ENCODE measurements around the gene RPL39.
"Not testable (repeated sequence)": the region's sequence is repeated elsewhere in the genome, so short reads cannot be mapped to it uniquely, and the experiment has no call there.

Gene RPL39

DNA sequence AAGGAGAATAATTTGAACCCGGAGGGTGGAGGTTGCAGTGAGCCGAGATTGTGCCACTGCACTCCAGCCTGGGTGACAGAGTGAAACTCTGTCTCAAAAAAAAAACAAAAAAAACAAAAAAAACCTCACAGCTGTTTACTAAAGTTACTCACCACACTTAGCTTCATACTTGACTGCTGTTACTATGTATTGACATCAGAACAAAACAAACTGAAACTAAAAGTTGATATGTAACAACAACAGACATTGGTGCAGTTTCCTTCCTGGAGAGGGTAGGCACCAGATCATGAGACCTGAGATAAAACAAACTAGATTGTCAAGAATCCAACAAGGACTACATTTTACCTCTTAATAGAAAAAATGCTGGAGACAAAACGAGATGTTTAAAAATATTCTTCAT is 30.3 kb upstream of the RPL39 start:
- not testable (repeated sequence) for H3K27ac ChIP-seq (ENCODE audit: low read depth, low read length)

GRCh38 chrX:119817130-119817690 is 25.8 kb upstream of the RPL39 start:
- H2BK15ac ChIP-seq (replicated peaks; ENCODE audit: low read depth) = no peak overlapping the region
- no peak overlapping the region for H3K4me2 ChIP-seq (ENCODE audit: low read length)
- H3K36me3 ChIP-seq (ENCODE audit: control insufficient read depth, insufficient read depth, low read length) = no peaks in the 10 kb centered on the region
- no peak overlapping the region for H2BK5ac ChIP-seq (ENCODE audit: low read length)
- no peak overlapping the region for H3K4ac ChIP-seq (ENCODE audit: low read depth, low read length)
- peak; percentile 72 for DNase-seq
- H4K8ac ChIP-seq (ENCODE audit: low read depth, low read length) = no peak overlapping the region
- no peak overlapping the region for H3K56ac ChIP-seq (ENCODE audit: low read length)
- no peaks in the 10 kb centered on the region for H3K27me3 ChIP-seq (ENCODE audit: insufficient read depth, low read length, poor library complexity)
- no peak overlapping the region for H3K23ac ChIP-seq (ENCODE audit: low read length)
- H3K18ac ChIP-seq (ENCODE audit: low read length) = no peak overlapping the region
- no peaks in the 10 kb centered on the region for H3K4me1 ChIP-seq (ENCODE audit: control insufficient read depth, low read depth, low read length)
- no peak overlapping the region for H4K5ac ChIP-seq (ENCODE audit: low read length)
- no peak overlapping the region for H2BK120ac ChIP-seq (ENCODE audit: low read depth, low read length)
- H3K79me2 ChIP-seq (ENCODE audit: control insufficient read depth, insufficient read depth, low read length) = no peaks in the 10 kb centered on the region
- no peak overlapping the region for H3K9ac ChIP-seq (ENCODE audit: low read length)
- H2AK5ac ChIP-seq (ENCODE audit: low read length) = no peak overlapping the region
- H3K27ac ChIP-seq (ENCODE audit: low read depth, low read length) = no peak overlapping the region
- whole genome bisulfite sequencing (ENCODE audit: extremely low coverage, insufficient coverage, low lambda C conversion rate) = no CpG with 5 or more reads among the region's 6 CpGs
- no peak overlapping the region for H3K4me3 ChIP-seq (ENCODE audit: low read length)
- H3K79me1 ChIP-seq (ENCODE audit: low read length) = no peaks in the 10 kb centered on the region

More for the DNA sequence above, 30.3 kb upstream of the RPL39 start:
- not testable (repeated sequence) for H2BK5ac ChIP-seq (ENCODE audit: low read length); H3K4me2 ChIP-seq (ENCODE audit: low read length); H3K56ac ChIP-seq (ENCODE audit: low read length); H3K4me1 ChIP-seq (ENCODE audit: control insufficient read depth, low read depth, low read length); H4K5ac ChIP-seq (ENCODE audit: low read length); H3K36me3 ChIP-seq (ENCODE audit: control insufficient read depth, insufficient read depth, low read length); H3K9ac ChIP-seq (ENCODE audit: low read length); H3K79me2 ChIP-seq (ENCODE audit: control insufficient read depth, insufficient read depth, low read length); H4K8ac ChIP-seq (ENCODE audit: low read depth, low read length); H3K4ac ChIP-seq (ENCODE audit: low read depth, low read length); H2AK5ac ChIP-seq (ENCODE audit: low read length); H2BK15ac ChIP-seq (replicated peaks; ENCODE audit: low read depth); DNase-seq; H3K27me3 ChIP-seq (ENCODE audit: insufficient read depth, low read length, poor library complexity); H3K23ac ChIP-seq (ENCODE audit: low read length); H3K4me3 ChIP-seq (ENCODE audit: low read length); H2BK120ac ChIP-seq (ENCODE audit: low read depth, low read length); H3K79me1 ChIP-seq (ENCODE audit: low read length); H3K18ac ChIP-seq (ENCODE audit: low read length)
- WGBS (ENCODE audit: extremely low coverage, insufficient coverage, low lambda C conversion rate) = no CpG with 5 or more reads among the region's 3 CpGs

GRCh38 chrX:119816300-119816699 is 24.9 kb upstream of the RPL39 start:
- H2BK5ac ChIP-seq (ENCODE audit: low read length) = no peak overlapping the region
- no peaks in the 10 kb centered on the region for H3K79me2 ChIP-seq (ENCODE audit: control insufficient read depth, insufficient read depth, low read length)
- no peaks in the 10 kb centered on the region for H3K4me1 ChIP-seq (ENCODE audit: control insufficient read depth, low read depth, low read length)
- no peak overlapping the region for H2AK5ac ChIP-seq (ENCODE audit: low read length)
- no peaks in the 10 kb centered on the region for H3K36me3 ChIP-seq (ENCODE audit: control insufficient read depth, insufficient read depth, low read length)
- H3K56ac ChIP-seq (ENCODE audit: low read length) = no peak overlapping the region
- H3K4me3 ChIP-seq (ENCODE audit: low read length) = no peak overlapping the region
- no peaks in the 10 kb centered on the region for H3K79me1 ChIP-seq (ENCODE audit: low read length)
- no peak overlapping the region for H3K18ac ChIP-seq (ENCODE audit: low read length)
- no peak overlapping the region for H2BK120ac ChIP-seq (ENCODE audit: low read depth, low read length)
- H3K9ac ChIP-seq (ENCODE audit: low read length) = no peak overlapping the region
- H4K8ac ChIP-seq (ENCODE audit: low read depth, low read length) = no peak overlapping the region
- H3K27me3 ChIP-seq (ENCODE audit: insufficient read depth, low read length, poor library complexity) = no peaks in the 10 kb centered on the region
- H3K4ac ChIP-seq (ENCODE audit: low read depth, low read length) = no peak overlapping the region
- no CpG with 5 or more reads among the region's 3 CpGs for WGBS (ENCODE audit: extremely low coverage, insufficient coverage, low lambda C conversion rate)
- no peak overlapping the region for H2BK15ac ChIP-seq (replicated peaks; ENCODE audit: low read depth)
- no peak for DNase-seq
- no peak overlapping the region for H4K5ac ChIP-seq (ENCODE audit: low read length)
- H3K23ac ChIP-seq (ENCODE audit: low read length) = no peak overlapping the region
- H3K4me2 ChIP-seq (ENCODE audit: low read length) = no peak overlapping the region
- H3K27ac ChIP-seq (ENCODE audit: low read depth, low read length) = no peak overlapping the region

- Histone ChIP-seq H3K4me3 (ENCODE audit: low read length) (no peak overlapping the region), H3K18ac (ENCODE audit: low read length) (no peak overlapping the region), H3K23ac (ENCODE audit: low read length) (no peak overlapping the region)
These were observed 17.8 kb upstream of the RPL39 start for GRCh38 chrX:119809185-119809666.

GRCh38 chrX:119808461-119808860 is 17.0 kb upstream of the RPL39 start:
- not testable (repeated sequence) for H3K23ac ChIP-seq (ENCODE audit: low read length); H3K27me3 ChIP-seq (ENCODE audit: insufficient read depth, low read length, poor library complexity); H3K4me3 ChIP-seq (ENCODE audit: low read length); H3K56ac ChIP-seq (ENCODE audit: low read length); H3K79me2 ChIP-seq (ENCODE audit: control insufficient read depth, insufficient read depth, low read length); H3K36me3 ChIP-seq (ENCODE audit: control insufficient read depth, insufficient read depth, low read length); H3K4me1 ChIP-seq (ENCODE audit: control insufficient read depth, low read depth, low read length); H2BK5ac ChIP-seq (ENCODE audit: low read length); H3K18ac ChIP-seq (ENCODE audit: low read length); H3K79me1 ChIP-seq (ENCODE audit: low read length); H4K8ac ChIP-seq (ENCODE audit: low read depth, low read length); H2BK120ac ChIP-seq (ENCODE audit: low read depth, low read length); H3K4ac ChIP-seq (ENCODE audit: low read depth, low read length); H2BK15ac ChIP-seq (replicated peaks; ENCODE audit: low read depth); H3K4me2 ChIP-seq (ENCODE audit: low read length); DNase-seq; H4K5ac ChIP-seq (ENCODE audit: low read length); H3K27ac ChIP-seq (ENCODE audit: low read depth, low read length); H3K9ac ChIP-seq (ENCODE audit: low read length); H2AK5ac ChIP-seq (ENCODE audit: low read length)
- WGBS (ENCODE audit: extremely low coverage, insufficient coverage, low lambda C conversion rate) = no CpG with 5 or more reads among the region's 4 CpGs

More at GRCh38 chrX:119809185-119809666, 17.8 kb upstream of the RPL39 start:
- no peaks in the 10 kb centered on the region for H3K4me1 ChIP-seq (ENCODE audit: control insufficient read depth, low read depth, low read length)
- no peak overlapping the region for H3K4ac ChIP-seq (ENCODE audit: low read depth, low read length)
- no peaks in the 10 kb centered on the region for H3K79me2 ChIP-seq (ENCODE audit: control insufficient read depth, insufficient read depth, low read length)
- H2BK15ac ChIP-seq (replicated peaks; ENCODE audit: low read depth) = no peak overlapping the region
- H2AK5ac ChIP-seq (ENCODE audit: low read length) = no peak overlapping the region
- H3K36me3 ChIP-seq (ENCODE audit: control insufficient read depth, insufficient read depth, low read length) = no peaks in the 10 kb centered on the region
- H3K9ac ChIP-seq (ENCODE audit: low read length) = no peak overlapping the region
- H2BK120ac ChIP-seq (ENCODE audit: low read depth, low read length) = no peak overlapping the region
- no peak overlapping the region for H3K4me2 ChIP-seq (ENCODE audit: low read length)
- no peak overlapping the region for H3K56ac ChIP-seq (ENCODE audit: low read length)
- H3K27ac ChIP-seq (ENCODE audit: low read depth, low read length) = no peak overlapping the region
- no peak overlapping the region for H4K8ac ChIP-seq (ENCODE audit: low read depth, low read length)
- H3K79me1 ChIP-seq (ENCODE audit: low read length) = no peaks in the 10 kb centered on the region
- H3K27me3 ChIP-seq (ENCODE audit: insufficient read depth, low read length, poor library complexity) = no peaks in the 10 kb centered on the region
- no peak overlapping the region for H2BK5ac ChIP-seq (ENCODE audit: low read length)
- no peak overlapping the region for H4K5ac ChIP-seq (ENCODE audit: low read length)
- peak; percentile 82 for DNase-seq
- WGBS (ENCODE audit: extremely low coverage, insufficient coverage, low lambda C conversion rate) = no CpG with 5 or more reads among the region's 1 CpG

DNA sequence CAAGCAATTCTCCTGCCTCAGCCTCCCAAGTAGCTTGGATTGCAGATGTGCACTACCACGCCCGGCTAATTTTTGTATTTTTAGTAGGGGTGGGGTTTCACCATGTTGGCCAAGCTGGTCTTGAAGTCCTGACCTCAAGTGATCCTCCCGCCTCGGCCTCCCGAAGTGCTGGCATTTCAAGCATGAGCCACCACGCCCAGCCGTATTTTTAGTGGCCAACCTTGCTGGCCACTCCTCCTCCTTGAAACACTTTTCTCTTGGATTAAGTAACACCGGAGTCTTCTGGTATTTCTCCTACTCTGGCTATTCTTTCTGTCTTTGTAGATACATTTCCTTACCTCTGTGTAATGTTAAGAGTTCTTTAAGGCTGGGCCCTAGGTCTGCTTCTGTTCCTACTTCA is 11.1 kb upstream of the RPL39 start:
- no peak overlapping the region for H3K18ac ChIP-seq (ENCODE audit: low read length)
- no peak overlapping the region for H3K27ac ChIP-seq (ENCODE audit: low read depth, low read length)
- H3K56ac ChIP-seq (ENCODE audit: low read length) = no peak overlapping the region
- H3K79me2 ChIP-seq (ENCODE audit: control insufficient read depth, insufficient read depth, low read length) = no peaks in the 10 kb centered on the region
- no peak overlapping the region for H3K4ac ChIP-seq (ENCODE audit: low read depth, low read length)
- no peak overlapping the region for H3K4me3 ChIP-seq (ENCODE audit: low read length)
- no peak overlapping the region for H4K5ac ChIP-seq (ENCODE audit: low read length)
- H3K9ac ChIP-seq (ENCODE audit: low read length) = no peak overlapping the region
- H2BK5ac ChIP-seq (ENCODE audit: low read length) = no peak overlapping the region
- H2AK5ac ChIP-seq (ENCODE audit: low read length) = no peak overlapping the region
- H3K23ac ChIP-seq (ENCODE audit: low read length) = no peak overlapping the region
- WGBS (ENCODE audit: extremely low coverage, insufficient coverage, low lambda C conversion rate) = no CpG with 5 or more reads among the region's 8 CpGs
- H2BK15ac ChIP-seq (replicated peaks; ENCODE audit: low read depth) = no peak overlapping the region
- H2BK120ac ChIP-seq (ENCODE audit: low read depth, low read length) = no peak overlapping the region
- H3K4me2 ChIP-seq (ENCODE audit: low read length) = no peak overlapping the region
- no peaks in the 10 kb centered on the region for H3K27me3 ChIP-seq (ENCODE audit: insufficient read depth, low read length, poor library complexity)
- DNase-seq = no peak
- no peaks in the 10 kb centered on the region for H3K36me3 ChIP-seq (ENCODE audit: control insufficient read depth, insufficient read depth, low read length)
- no peaks in the 10 kb centered on the region for H3K79me1 ChIP-seq (ENCODE audit: low read length)
- no peak overlapping the region for H4K8ac ChIP-seq (ENCODE audit: low read depth, low read length)
- H3K4me1 ChIP-seq (ENCODE audit: control insufficient read depth, low read depth, low read length) = no peaks in the 10 kb centered on the region
